Activated CD4-positive, alpha-beta memory T cell treated with anti-CD3 and anti-CD28 coated beads for 36 hours (primary cell): Measurements from ENCODE around the gene ZNF425. TPM values are rescaled to one million over a fixed set of nuclear protein-coding genes. Genes with fewer than 3 reads are reported as not detected.

Experiments
- CTCF ChIA-PET: fragments of 350-600 bp; sonication (Branson Sonifier 250); formaldehyde crosslinking; loops from one replicate; lab custom pipeline; 2021; ENCODE audit warnings: antibody characterized with exemption, inconsistent platforms; lab: Charles Lee
- POLR2A ChIA-PET: fragments of 350-600 bp; sonication (Branson Sonifier 250); formaldehyde crosslinking; loops from one replicate; lab custom pipeline; 2021; ENCODE audit warnings: antibody characterized with exemption; lab: Charles Lee
- DNase-seq: peaks from one replicate; pipeline ENCODE4 v3.0.0-alpha.2; 2020
- H3K27ac Mint-ChIP-seq: one replicate; pipeline ENCODE4 v1.8.0; 2021; ENCODE audit warnings: mixed read lengths
- H3K27me3 Mint-ChIP-seq: one replicate; pipeline ENCODE4 v1.8.0; 2021; ENCODE audit warnings: mixed read lengths
- H3K36me3 Mint-ChIP-seq: one replicate; pipeline ENCODE4 v1.8.0; 2021; ENCODE audit warnings: mixed read lengths
- H3K4me1 Mint-ChIP-seq: one replicate; pipeline ENCODE4 v1.8.0; 2021; ENCODE audit warnings: low read depth, mixed read lengths
- H3K4me3 Mint-ChIP-seq: one replicate; pipeline ENCODE4 v1.8.0; 2021; ENCODE audit warnings: mild to moderate bottlenecking, mixed read lengths
- H3K9me3 Mint-ChIP-seq: one replicate; pipeline ENCODE4 v1.8.0; 2021; ENCODE audit warnings: mixed read lengths
- intact Hi-C: fragments of 100-400 bp; cut with micrococcal nuclease; formaldehyde crosslinking; loops from one replicate; pipeline ENCODE4 v1.15.1; 2023
- total RNA-seq, 2 experiments: library from RNA; stranded (reverse); gene quantifications; one replicate each; pipeline ENCODE4 v1.2.3, GENCODE V29; 2021

The ZNF425 gene
- total RNA-seq, 2 experiments from 2014 or later = 0.74 to 0.75 TPM

GRCh38 chr7:149090397-149091195 lies 35.5 kb downstream of the ZNF425 start, which contains the start of gene ZNF786:
ZNF786 (minus strand) TSS chr7:149090718; CDS start chr7:149090640, 78 bp downstream.
- H3K4me1 Mint-ChIP-seq = peaks cover 21% of the 10 kb centered on the region
- peaks cover 4% of the 10 kb centered on the region for H3K36me3 Mint-ChIP-seq
- intact Hi-C loops = loop anchor here (1.0 to 5.0 kb wide), 9 partner anchors 24 to 583 kb away; partner anchors contain the start of genes PDIA4, ZNF212, ZNF398 and ZNF425
- CTCF ChIA-PET = interaction anchor here (0.6 to 1.6 kb wide), 5 partner anchors 25 to 563 kb away, joined by 3 to 6 read pairs (median 3); partner anchors contain the start of gene ZNF425
- POLR2A ChIA-PET = interaction anchor here (0.6 kb wide), 1 partner anchor 95 kb away, joined by 3 read pairs; no protein-coding TSS in a partner anchor
- no peaks in the 10 kb centered on the region for H3K9me3 Mint-ChIP-seq
- no peaks in the 10 kb centered on the region for H3K27me3 Mint-ChIP-seq
- DNase-seq = peak; percentile 96
- peak within 1 kb of the TSS; percentile 96 for H3K4me3 Mint-ChIP-seq
- H3K27ac Mint-ChIP-seq = peak within 1 kb of the TSS; percentile 99

- Mint-ChIP-seq H3K9me3 (peaks cover 8% of the 10 kb centered on the region), H3K27ac (no peak overlapping the region), H3K36me3 (peaks cover 10% of the 10 kb centered on the region), H3K27me3 (no peaks in the 10 kb centered on the region), H3K4me3 (no peak overlapping the region), H3K4me1 (peaks cover 21% of the 10 kb centered on the region)
- DNase-seq = no peak
- CTCF ChIA-PET = interaction anchor here (1.0 to 3.0 kb wide), 4 partner anchors 22 to 82 kb away, joined by 3 to 13 read pairs (median 8); partner anchors contain the start of gene ZNF425
- intact Hi-C loops = no loop called here
- POLR2A ChIA-PET = no interaction called here
Measured at GRCh38 chr7:149087376-149087775, 38.7 kb downstream of the ZNF425 start.

- H3K4me3 Mint-ChIP-seq = no peak overlapping the region
- POLR2A ChIA-PET = no interaction called here
- no peak overlapping the region for H3K27ac Mint-ChIP-seq
- intact Hi-C loops = no loop called here
- CTCF ChIA-PET = interaction anchor here (1.0 to 1.6 kb wide), 2 partner anchors 20 to 80 kb away, joined by 3 to 5 read pairs; no protein-coding TSS in a partner anchor
- peaks cover 10% of the 10 kb centered on the region for H3K36me3 Mint-ChIP-seq
- H3K9me3 Mint-ChIP-seq = peaks cover 8% of the 10 kb centered on the region
- H3K27me3 Mint-ChIP-seq = no peaks in the 10 kb centered on the region
- peaks cover 19% of the 10 kb centered on the region for H3K4me1 Mint-ChIP-seq
- DNase-seq = no peak
Measured at GRCh38 chr7:149085866-149086265, 40.3 kb downstream of the ZNF425 start.

- CTCF ChIA-PET = interaction anchor here (1.1 to 1.6 kb wide), 2 partner anchors 18 to 79 kb away, joined by 3 to 4 read pairs; no protein-coding TSS in a partner anchor
- intact Hi-C loops = no loop called here
- no peak overlapping the region for H3K27ac Mint-ChIP-seq
- peaks cover 12% of the 10 kb centered on the region for H3K4me1 Mint-ChIP-seq
- H3K4me3 Mint-ChIP-seq = no peak overlapping the region
- peaks cover 13% of the 10 kb centered on the region for H3K36me3 Mint-ChIP-seq
- DNase-seq = no peak
- no peaks in the 10 kb centered on the region for H3K27me3 Mint-ChIP-seq
- H3K9me3 Mint-ChIP-seq = peaks cover 8% of the 10 kb centered on the region
- POLR2A ChIA-PET = no interaction called here
Measured at GRCh38 chr7:149084407-149084806, 41.7 kb downstream of the ZNF425 start.

- Mint-ChIP-seq H3K27ac (no peak overlapping the region), H3K9me3 (peaks cover 8% of the 10 kb centered on the region), H3K4me1 (peaks cover 2% of the 10 kb centered on the region), H3K4me3 (no peak overlapping the region), H3K27me3 (no peaks in the 10 kb centered on the region), H3K36me3 (peaks cover 15% of the 10 kb centered on the region)
- intact Hi-C loops = no loop called here
- CTCF ChIA-PET = interaction anchor here (1.6 kb wide), 1 partner anchor 44 kb away, joined by 5 read pairs; the partner anchor contains the start of gene ZNF425
- no peak for DNase-seq
- POLR2A ChIA-PET = no interaction called here
Measured at GRCh38 chr7:149081914-149082313, 44.2 kb downstream of the ZNF425 start.

- Mint-ChIP-seq H3K27ac (no peak overlapping the region), H3K27me3 (no peaks in the 10 kb centered on the region), H3K36me3 (peaks cover 16% of the 10 kb centered on the region), H3K4me1 (peaks cover 4% of the 10 kb centered on the region), H3K4me3 (no peak overlapping the region), H3K9me3 (no peaks in the 10 kb centered on the region)
- no peak for DNase-seq
- CTCF ChIA-PET = interaction anchor here (2.9 kb wide), 1 partner anchor 12 kb away, joined by 10 read pairs; no protein-coding TSS in a partner anchor
- POLR2A ChIA-PET = no interaction called here
- intact Hi-C loops = no loop called here
Measured at GRCh38 chr7:149077594-149077993, 48.5 kb downstream of the ZNF425 start.

- Mint-ChIP-seq H3K4me3 (no peak overlapping the region), H3K36me3 (peaks cover 20% of the 10 kb centered on the region), H3K27me3 (no peaks in the 10 kb centered on the region), H3K4me1 (peaks cover 4% of the 10 kb centered on the region), H3K27ac (no peak overlapping the region), H3K9me3 (no peaks in the 10 kb centered on the region)
- no peak for DNase-seq
- intact Hi-C loops = no loop called here
- ChIA-PET POLR2A (no interaction called here), CTCF (interaction anchor here (2.9 kb wide), 1 partner anchor 9 kb away, joined by 10 read pairs; no protein-coding TSS in a partner anchor)
Measured at GRCh38 chr7:149075286-149075685, 50.8 kb downstream of the ZNF425 start.

- intact Hi-C loops = no loop called here
- H3K27me3 Mint-ChIP-seq = no peaks in the 10 kb centered on the region
- no peaks in the 10 kb centered on the region for H3K9me3 Mint-ChIP-seq
- H3K4me3 Mint-ChIP-seq = no peak overlapping the region
- DNase-seq = no peak
- CTCF ChIA-PET = interaction anchor here (1.3 to 1.5 kb wide), 2 partner anchors 8 to 69 kb away, joined by 4 to 6 read pairs; no protein-coding TSS in a partner anchor
- POLR2A ChIA-PET = no interaction called here
- H3K36me3 Mint-ChIP-seq = peaks cover 17% of the 10 kb centered on the region
- H3K4me1 Mint-ChIP-seq = peaks cover 4% of the 10 kb centered on the region
- peak overlapping the region; percentile 18 for H3K27ac Mint-ChIP-seq
Measured at GRCh38 chr7:149074116-149074885, 51.8 kb downstream of the ZNF425 start.

GRCh38 chr7:149072438-149072775 lies 53.7 kb downstream of the ZNF425 start:
- CTCF ChIA-PET = interaction anchor here (0.9 to 1.2 kb wide), 2 partner anchors 54 to 67 kb away, joined by 4 read pairs; partner anchors contain the start of gene ZNF425
- peaks cover 20% of the 10 kb centered on the region for H3K36me3 Mint-ChIP-seq
- no peak for DNase-seq
- H3K4me3 Mint-ChIP-seq = no peak overlapping the region
- no peaks in the 10 kb centered on the region for H3K9me3 Mint-ChIP-seq
- H3K4me1 Mint-ChIP-seq = peaks cover 4% of the 10 kb centered on the region
- no peaks in the 10 kb centered on the region for H3K27me3 Mint-ChIP-seq
- intact Hi-C loops = no loop called here
- H3K27ac Mint-ChIP-seq = no peak overlapping the region
- POLR2A ChIA-PET = interaction anchor here (0.9 kb wide), 1 partner anchor 53 kb away, joined by 3 read pairs; no protein-coding TSS in a partner anchor

GRCh38 chr7:149071641-149072437 lies 54.3 kb downstream of the ZNF425 start:
- H3K4me3 Mint-ChIP-seq = peak overlapping the region; percentile 20
- no peak overlapping the region for H3K27ac Mint-ChIP-seq
- intact Hi-C loops = no loop called here
- H3K9me3 Mint-ChIP-seq = no peaks in the 10 kb centered on the region
- ChIA-PET CTCF (interaction anchor here (0.6 to 1.2 kb wide), 3 partner anchors 50 to 66 kb away, joined by 3 to 4 read pairs (median 4); partner anchors contain the start of gene ZNF425), POLR2A (no interaction called here)
- peaks cover 17% of the 10 kb centered on the region for H3K36me3 Mint-ChIP-seq
- H3K27me3 Mint-ChIP-seq = no peaks in the 10 kb centered on the region
- DNase-seq = peak; percentile 59
- peaks cover 4% of the 10 kb centered on the region for H3K4me1 Mint-ChIP-seq

- no peak overlapping the region for H3K4me3 Mint-ChIP-seq
- H3K27ac Mint-ChIP-seq = no peak overlapping the region
- H3K4me1 Mint-ChIP-seq = peaks cover 4% of the 10 kb centered on the region
- peaks cover 15% of the 10 kb centered on the region for H3K36me3 Mint-ChIP-seq
- CTCF ChIA-PET = interaction anchor here (0.6 to 0.9 kb wide), 3 partner anchors 51 to 66 kb away, joined by 3 to 4 read pairs (median 3); partner anchors contain the start of gene ZNF425
- H3K9me3 Mint-ChIP-seq = no peaks in the 10 kb centered on the region
- intact Hi-C loops = no loop called here
- POLR2A ChIA-PET = no interaction called here
- H3K27me3 Mint-ChIP-seq = no peaks in the 10 kb centered on the region
- DNase-seq = no peak
Measured at GRCh38 chr7:149071182-149071635, 54.9 kb downstream of the ZNF425 start.
